SK-N-SH (cell line): Measurements from ENCODE around the gene COL4A3. TPM values are rescaled to one million over a fixed set of nuclear protein-coding genes. Genes with fewer than 3 reads are reported as not detected.

Source experiments
- CTCF ChIA-PET: fragments of 300-600, 350-600 bp; formaldehyde crosslinking; extraction: SDS; loops from one replicate; lab custom pipeline; 2021; lab: Yijun Ruan, JAX
- POLR2A ChIA-PET: fragments of 350-600 bp; sonication (Branson Sonifier 250); formaldehyde crosslinking; extraction: SDS; loops from one replicate; lab custom pipeline; 2020; ENCODE audit warnings: antibody characterized with exemption, inconsistent platforms; lab: Yijun Ruan, JAX
- DNase-seq: peaks from one replicate; pipeline ENCODE4 v3.0.0; 2012
- H2AFZ ChIP-seq: fragments of 200-600 bp; sonication (generic); 2 replicates; pipeline ENCODE4 v1.8.1; 2016; ENCODE audit warnings: antibody characterized with exemption, mild to moderate bottlenecking, low read depth
- H3F3A ChIP-seq: fragments of 200-600 bp; sonication (generic); replicated peaks from 2 replicates; pipeline ENCODE3; 2016; ENCODE audit warnings: antibody characterized with exemption, mild to moderate bottlenecking; ENCODE audit not compliant: insufficient read depth
- H3K27ac ChIP-seq, 2 experiments: fragments of 200-500 bp in 1 of 2; fragments of 200-600 bp in 1 of 2; sonication (Bioruptor generic) in 1 of 2; sonication (generic), shearing (Covaris generic) in 1 of 2; 2 replicates each; pipeline versions ENCODE4 v1.5.1 to v1.6.1; 2014 to 2016; ENCODE audit warnings: low read depth in 2 of 2, inconsistent platforms in 1 of 2, low read length in 1 of 2, mild to moderate bottlenecking in 1 of 2, mixed read lengths in 1 of 2
- H3K27me3 ChIP-seq: fragments of 200-600 bp; sonication (generic), shearing (Covaris generic); 2 replicates; pipeline ENCODE4 v1.6.1; 2016; ENCODE audit warnings: mixed run types; ENCODE audit not compliant: insufficient read depth
- H3K36me3 ChIP-seq, 2 experiments: fragments of 200-500 bp in 1 of 2; fragments of 200-600 bp in 1 of 2; sonication (Bioruptor generic) in 1 of 2; sonication (generic) in 1 of 2; replicated peaks in 1 of 2; 2 replicates each; pipeline versions ENCODE3 to v1.5.1; 2014 to 2016; ENCODE audit warnings: low read length in 1 of 2, mild to moderate bottlenecking in 1 of 2; ENCODE audit not compliant: insufficient read depth in 2 of 2, control insufficient read depth in 1 of 2
- H3K4me1 ChIP-seq, 2 experiments: fragments of 200-500 bp in 1 of 2; fragments of 200-600 bp in 1 of 2; sonication (Bioruptor generic) in 1 of 2; sonication (generic), shearing (Covaris generic) in 1 of 2; 2 replicates each; pipeline versions ENCODE4 v1.5.1 to v1.6.1; 2014 to 2016; ENCODE audit warnings: low read depth in 1 of 2, low read length in 1 of 2, mixed run types in 1 of 2; ENCODE audit not compliant: insufficient read depth in 2 of 2, control insufficient read depth in 1 of 2
- H3K4me2 ChIP-seq: fragments of 200-600 bp; sonication (generic), shearing (Covaris generic); 2 replicates; pipeline ENCODE4 v1.6.1; 2017; ENCODE audit warnings: mixed run types
- H3K4me3 ChIP-seq, 2 experiments: fragments of 200-500 bp in 1 of 2; fragments of 200-600 bp in 1 of 2; sonication (Bioruptor generic) in 1 of 2; sonication (generic), shearing (Covaris generic) in 1 of 2; 2 replicates each; pipeline versions ENCODE4 v1.5.1 to v1.8.1; 2014 to 2016; ENCODE audit warnings: low read depth in 2 of 2, inconsistent platforms in 1 of 2, low read length in 1 of 2, mild to moderate bottlenecking in 1 of 2, mixed read lengths in 1 of 2, moderate library complexity in 1 of 2
- H3K79me2 ChIP-seq: fragments of 200-600 bp; sonication (generic); 2 replicates; pipeline ENCODE4 v1.8.1; 2017; ENCODE audit warnings: mild to moderate bottlenecking; ENCODE audit not compliant: insufficient read depth
- H3K9ac ChIP-seq: fragments of 200-600 bp; sonication (generic); 2 replicates; pipeline ENCODE4 v1.6.1; 2017; ENCODE audit warnings: mixed run types
- H3K9me2 ChIP-seq: fragments of 200-600 bp; sonication (generic); 2 replicates; pipeline ENCODE4 v1.6.1; 2017; ENCODE audit warnings: mixed run types
- H3K9me3 ChIP-seq: fragments of 200-600 bp; sonication (generic); 2 replicates; pipeline ENCODE4 v1.6.1; 2017; ENCODE audit warnings: mixed run types, mild to moderate bottlenecking, moderate library complexity
- H4K20me1 ChIP-seq: fragments of 200-600 bp; sonication (generic); 2 replicates; pipeline ENCODE4 v1.6.1; 2017; ENCODE audit warnings: mild to moderate bottlenecking, mixed run types; ENCODE audit not compliant: insufficient read depth
- ELF1 ChIP-seq: IDR thresholded peaks from 2 replicates; pipeline ENCODE4 v1.4.0; 2012
- FOXJ3 ChIP-seq: sonication (generic); formaldehyde crosslinking; IDR thresholded peaks from 2 replicates; pipeline ENCODE4 v1.5.1; 2020; ENCODE audit warnings: mild to moderate bottlenecking, missing genetic modification reagents
- GABPA ChIP-seq: IDR thresholded peaks from 2 replicates; pipeline ENCODE4 v1.4.0; 2012; ENCODE audit warnings: low read depth, mild to moderate bottlenecking
- JUND ChIP-seq: IDR thresholded peaks from 2 replicates; pipeline ENCODE4 v1.4.0; 2012
- MEF2A ChIP-seq: IDR thresholded peaks from 2 replicates; pipeline ENCODE4 v1.4.0; 2012; ENCODE audit warnings: low read depth, borderline replicate concordance
- NFIC ChIP-seq: IDR thresholded peaks from 2 replicates; pipeline ENCODE4 v1.4.0; 2012; ENCODE audit warnings: borderline replicate concordance
- POLR2AphosphoS5 ChIP-seq: IDR thresholded peaks from 2 replicates; pipeline ENCODE4 v1.6.1; 2012; ENCODE audit warnings: low read depth, low read length
- RAD21 ChIP-seq: IDR thresholded peaks from 2 replicates; pipeline ENCODE4 v1.6.1; 2012; ENCODE audit warnings: mild to moderate bottlenecking, low read length
- REST ChIP-seq: IDR thresholded peaks from 2 replicates; pipeline ENCODE4 v1.6.1; 2012; ENCODE audit warnings: mild to moderate bottlenecking, low read depth, low read length, moderate library complexity
- RFX5 ChIP-seq: IDR thresholded peaks from 2 replicates; pipeline ENCODE4 v1.6.1; 2012; ENCODE audit warnings: mild to moderate bottlenecking, improper control_type of control experiment, low read length
- SIN3A ChIP-seq: IDR thresholded peaks from 2 replicates; pipeline ENCODE4 v1.6.1; 2012; ENCODE audit warnings: low read depth, mild to moderate bottlenecking, low read length, moderate library complexity, borderline replicate concordance
- TCF12 ChIP-seq: IDR thresholded peaks from 2 replicates; pipeline ENCODE4 v1.4.0; 2012
- USF1 ChIP-seq: IDR thresholded peaks from 2 replicates; pipeline ENCODE4 v1.4.0; 2012; ENCODE audit warnings: low read depth, borderline replicate concordance
- WGBS: methylation state at CpG from one replicate; pipeline ENCODE4 v1.1.6; 2017; ENCODE audit warnings: low lambda C conversion rate; 5-methylcytosine and 5-hydroxymethylcytosine counted together
- polyA plus RNA-seq, 3 experiments: library from polyadenylated mRNA; depleted of rRNA; stranded (reverse); fragments of >200 nt; gene quantifications; 2 replicates each; pipeline ENCODE4 v1.2.3, GENCODE V29; 2012

COL4A3 gene
- polyA plus RNA-seq, 1 of the 3 experiments (the other 2 are of a cell fraction), result not detected

GRCh38 chr2:227153307-227153706 lies 11.1 kb upstream of the COL4A3 start (continued):
- TF ChIP-seq REST (no peak), GABPA (no peak)

GRCh38 chr2:227153758-227154486 lies 10.5 kb upstream of the COL4A3 start:
- no peak for TF ChIP-seq POLR2AphosphoS5
- TF ChIP-seq RFX5, result no peak
- TF ChIP-seq FOXJ3 (CRISPR knock-in tag), result no peak
- no peak for TF ChIP-seq SIN3A
- no peak for TF ChIP-seq NFIC
- no peak for TF ChIP-seq JUND
- no peak for TF ChIP-seq MEF2A
- Histone ChIP-seq H3K9ac (no peak overlapping the region), H3K4me1 (no peaks in the 10 kb centered on the region), H3K4me2 (no peak overlapping the region), H3K79me2 (no peaks in the 10 kb centered on the region), H2AFZ (no peak overlapping the region), H3K27ac (no peak overlapping the region), H3F3A (no peaks in the 10 kb centered on the region), H3K36me3 (no peaks in the 10 kb centered on the region), H3K4me3 (no peak overlapping the region), H3K9me2 (no peaks in the 10 kb centered on the region), H3K9me3 (no peaks in the 10 kb centered on the region), H4K20me1 (no peaks in the 10 kb centered on the region), H3K27me3 (peaks cover 20% of the 10 kb centered on the region; the same call in 1 of the 2 replicates)
- CTCF ChIA-PET, result interaction anchor here (0.8 to 1.2 kb wide), 2 partner anchors 24 to 84 kb away, joined by 3 read pairs; no protein-coding TSS in a partner anchor
- no peak for DNase-seq
- POLR2A ChIA-PET, result no interaction called here
- WGBS, result 16% methylated on average over 4 of the region's 4 CpGs

GRCh38 chr2:227154986-227155774 lies 9.2 kb upstream of the COL4A3 start:
- ChIA-PET POLR2A (no interaction called here), CTCF (interaction anchor here (0.8 to 2.0 kb wide), 3 partner anchors 25 to 83 kb away, joined by 3 to 5 read pairs (median 3); no protein-coding TSS in a partner anchor)
- no peaks in the 10 kb centered on the region for H3K4me1 ChIP-seq
- no peak overlapping the region for H3K4me3 ChIP-seq
- peaks cover 20% of the 10 kb centered on the region; the same call in 1 of the 2 replicates for H3K27me3 ChIP-seq
- H3K79me2 ChIP-seq, result no peaks in the 10 kb centered on the region
- TF ChIP-seq ELF1, result no peak
- TF ChIP-seq POLR2AphosphoS5, result no peak
- TF ChIP-seq MEF2A, result no peak
- no peak for TF ChIP-seq TCF12
- no peak for TF ChIP-seq USF1
- no peak for TF ChIP-seq RAD21
- TF ChIP-seq, all 33 proteins: peak for 0
- Histone ChIP-seq H3K9me2 (no peaks in the 10 kb centered on the region), H3F3A (no peaks in the 10 kb centered on the region), H3K4me2 (no peak overlapping the region), H3K27ac (no peak overlapping the region), H3K9ac (no peak overlapping the region), H4K20me1 (no peaks in the 10 kb centered on the region), H3K36me3 (no peaks in the 10 kb centered on the region), H3K9me3 (no peaks in the 10 kb centered on the region), H2AFZ (no peak overlapping the region)
- WGBS, result 11% methylated on average over 6 of the region's 6 CpGs
- DNase-seq, result no peak
